ENCODE results near the gene NTM.

DNA sequence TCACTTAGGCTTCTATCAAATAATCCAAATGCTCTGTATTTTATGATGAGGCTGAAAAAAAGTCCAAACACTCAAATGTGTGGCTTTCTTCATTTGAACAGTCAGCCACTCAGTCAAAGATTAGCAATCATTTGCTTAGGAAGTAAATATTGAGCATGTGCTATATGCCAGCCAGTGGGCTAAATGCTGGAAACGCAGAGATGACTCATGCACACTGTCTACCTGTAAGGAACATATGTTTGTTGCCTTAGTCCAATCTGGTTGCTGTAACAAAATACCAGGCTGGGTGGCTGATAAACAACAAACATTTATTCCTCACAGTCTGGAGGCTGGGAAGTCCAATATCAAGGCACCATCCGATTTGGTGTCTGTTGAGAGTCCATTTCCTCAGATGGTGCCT is 617.3 kb downstream of the NTM start:
- TF ChIP-seq, protein P1, sequence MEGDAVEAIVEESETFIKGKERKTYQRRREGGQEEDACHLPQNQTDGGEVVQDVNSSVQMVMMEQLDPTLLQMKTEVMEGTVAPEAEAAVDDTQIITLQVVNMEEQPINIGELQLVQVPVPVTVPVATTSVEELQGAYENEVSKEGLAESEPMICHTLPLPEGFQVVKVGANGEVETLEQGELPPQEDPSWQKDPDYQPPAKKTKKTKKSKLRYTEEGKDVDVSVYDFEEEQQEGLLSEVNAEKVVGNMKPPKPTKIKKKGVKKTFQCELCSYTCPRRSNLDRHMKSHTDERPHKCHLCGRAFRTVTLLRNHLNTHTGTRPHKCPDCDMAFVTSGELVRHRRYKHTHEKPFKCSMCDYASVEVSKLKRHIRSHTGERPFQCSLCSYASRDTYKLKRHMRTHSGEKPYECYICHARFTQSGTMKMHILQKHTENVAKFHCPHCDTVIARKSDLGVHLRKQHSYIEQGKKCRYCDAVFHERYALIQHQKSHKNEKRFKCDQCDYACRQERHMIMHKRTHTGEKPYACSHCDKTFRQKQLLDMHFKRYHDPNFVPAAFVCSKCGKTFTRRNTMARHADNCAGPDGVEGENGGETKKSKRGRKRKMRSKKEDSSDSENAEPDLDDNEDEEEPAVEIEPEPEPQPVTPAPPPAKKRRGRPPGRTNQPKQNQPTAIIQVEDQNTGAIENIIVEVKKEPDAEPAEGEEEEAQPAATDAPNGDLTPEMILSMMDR (IDR thresholded peaks at IDR 0.05): no peak
- no peak for TF ChIP-seq POLR2A (IDR thresholded peaks at IDR 0.05)
- no peak for TF ChIP-seq EP300 (IDR thresholded peaks at IDR 0.05)
